ENCODE measurements around the gene CCDC60.

CCDC60 gene

DNA sequence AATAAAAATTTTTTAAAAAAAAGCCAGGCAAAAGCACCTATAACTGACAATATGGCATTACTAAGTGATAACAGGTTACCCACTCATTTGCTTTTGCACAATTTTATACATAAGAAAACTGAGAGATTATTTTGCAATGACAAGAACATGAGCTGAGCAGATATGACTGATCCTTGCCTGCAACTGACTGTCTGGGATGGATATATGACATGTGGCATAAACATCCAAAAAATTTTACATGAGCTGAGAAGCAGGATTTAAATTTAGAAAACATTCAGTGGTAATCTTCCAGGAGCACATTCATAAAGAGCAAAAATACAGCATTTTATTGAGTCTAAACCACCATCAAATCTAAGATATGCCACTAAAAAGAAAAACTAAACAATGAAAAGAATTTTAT lies 133.8 kb downstream of the CCDC60 start:
- CTCF ChIA-PET = no interaction called here
- no peak for DNase-seq
- H3K4me1 ChIP-seq (ENCODE audit: control extremely low read depth in 1 of 4, control insufficient read depth in 4 of 4, insufficient read depth in 4 of 4, low read length in 3 of 4) = no peaks in the 10 kb centered on the region

DNA sequence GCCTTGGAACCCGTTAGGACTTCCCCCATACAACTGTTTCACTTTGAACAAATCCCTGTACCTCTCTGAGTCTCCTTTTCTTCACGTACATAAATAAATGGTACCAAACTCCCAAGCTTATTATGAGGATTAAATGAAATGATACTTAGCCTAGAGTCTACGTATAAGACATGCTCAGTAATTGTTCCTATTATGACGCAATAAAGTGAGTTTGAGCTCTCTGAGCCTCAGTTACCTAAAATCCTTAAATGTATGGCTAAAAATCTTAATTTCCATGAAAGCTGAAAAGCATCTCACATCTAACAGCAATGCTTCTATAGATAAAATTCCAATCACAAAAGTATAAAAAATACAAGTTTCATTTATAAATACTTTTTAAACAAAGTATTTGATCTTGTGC lies 141.1 kb downstream of the CCDC60 start:
- H3K9me3 ChIP-seq (ENCODE audit: control extremely low read depth in 1 of 5, control insufficient read depth in 4 of 5, insufficient read depth in 2 of 5, low read depth in 1 of 5, low read length in 4 of 5) = no peaks in the 10 kb centered on the region
- H3K4me1 ChIP-seq (ENCODE audit: control extremely low read depth in 1 of 4, control insufficient read depth in 4 of 4, insufficient read depth in 4 of 4, low read length in 3 of 4) = no peaks in the 10 kb centered on the region
- H3K4me3 ChIP-seq (ENCODE audit: control insufficient read depth in 1 of 7, extremely low read depth in 1 of 7, insufficient read depth in 4 of 7, low read depth in 2 of 7, low read length in 6 of 7) = no peak overlapping the region
- no peaks in the 10 kb centered on the region for H3K36me3 ChIP-seq (ENCODE audit: control insufficient read depth in 4 of 4, insufficient read depth in 4 of 4, low read length in 3 of 4)
- CTCF ChIA-PET = no interaction called here
- WGBS (ENCODE audit: insufficient coverage) = no CpG with 5 or more reads among the region's 4 CpGs
- no peak for DNase-seq
- H3K27ac ChIP-seq (ENCODE audit: insufficient read depth in 1 of 2, low read depth in 1 of 2, low read length in 2 of 2, poor library complexity in 1 of 2, severe bottlenecking in 2 of 2) = no peak overlapping the region
- POLR2A ChIA-PET = no interaction called here
- H3K27me3 ChIP-seq (replicated peaks in 2 of 5; ENCODE audit: control insufficient read depth in 4 of 5, insufficient read depth in 5 of 5, low read length in 4 of 5) = no peaks in the 10 kb centered on the region

More for the DNA sequence above, 133.8 kb downstream of the CCDC60 start:
- Histone ChIP-seq H3K4me3 (ENCODE audit: control insufficient read depth in 1 of 7, extremely low read depth in 1 of 7, insufficient read depth in 4 of 7, low read depth in 2 of 7, low read length in 6 of 7) (no peak overlapping the region), H3K27me3 (replicated peaks in 2 of 5; ENCODE audit: control insufficient read depth in 4 of 5, insufficient read depth in 5 of 5, low read length in 4 of 5) (no peaks in the 10 kb centered on the region), H3K27ac (ENCODE audit: insufficient read depth in 1 of 2, low read depth in 1 of 2, low read length in 2 of 2, poor library complexity in 1 of 2, severe bottlenecking in 2 of 2) (no peak overlapping the region), H3K9me3 (ENCODE audit: control extremely low read depth in 1 of 5, control insufficient read depth in 4 of 5, insufficient read depth in 2 of 5, low read depth in 1 of 5, low read length in 4 of 5) (peaks cover 0 to 5% (median 0%) of the 10 kb centered on the region in 5 experiments), H3K36me3 (ENCODE audit: control insufficient read depth in 4 of 4, insufficient read depth in 4 of 4, low read length in 3 of 4) (no peaks in the 10 kb centered on the region)
- POLR2A ChIA-PET = no interaction called here

DNA sequence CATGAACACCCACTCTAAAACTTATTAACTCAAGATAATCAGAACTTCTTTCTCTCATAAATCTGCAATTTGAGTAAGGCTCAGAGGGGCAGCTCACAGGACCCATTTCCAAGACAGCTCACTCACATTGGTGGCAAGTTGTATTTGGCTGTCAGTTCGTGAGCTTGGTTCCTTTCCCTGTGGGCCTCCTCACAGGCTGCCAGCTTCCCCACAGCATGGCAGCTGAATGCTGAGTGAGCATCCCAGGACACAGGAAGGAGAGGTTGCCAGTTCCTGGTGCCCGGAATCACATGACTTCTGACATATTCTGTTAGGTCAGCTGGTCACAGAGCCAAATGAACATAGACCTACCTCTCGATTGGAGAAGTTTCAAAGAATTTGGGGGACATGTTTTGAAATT lies 142.4 kb downstream of the CCDC60 start:
- DNase-seq = no peak
- H3K4me3 ChIP-seq (ENCODE audit: control insufficient read depth in 1 of 7, extremely low read depth in 1 of 7, insufficient read depth in 4 of 7, low read depth in 2 of 7, low read length in 6 of 7) = no peak overlapping the region
- WGBS (ENCODE audit: insufficient coverage) = 89% methylated on average over 3 of the region's 3 CpGs
- no peak overlapping the region for H3K27ac ChIP-seq (ENCODE audit: insufficient read depth in 1 of 2, low read depth in 1 of 2, low read length in 2 of 2, poor library complexity in 1 of 2, severe bottlenecking in 2 of 2)
- POLR2A ChIA-PET = no interaction called here
- no peaks in the 10 kb centered on the region for H3K36me3 ChIP-seq (ENCODE audit: control insufficient read depth in 4 of 4, insufficient read depth in 4 of 4, low read length in 3 of 4)
- no peaks in the 10 kb centered on the region for H3K4me1 ChIP-seq (ENCODE audit: control extremely low read depth in 1 of 4, control insufficient read depth in 4 of 4, insufficient read depth in 4 of 4, low read length in 3 of 4)
- no peaks in the 10 kb centered on the region for H3K9me3 ChIP-seq (ENCODE audit: control extremely low read depth in 1 of 5, control insufficient read depth in 4 of 5, insufficient read depth in 2 of 5, low read depth in 1 of 5, low read length in 4 of 5)
- no peaks in the 10 kb centered on the region for H3K27me3 ChIP-seq (replicated peaks in 2 of 5; ENCODE audit: control insufficient read depth in 4 of 5, insufficient read depth in 5 of 5, low read length in 4 of 5)
- CTCF ChIA-PET = no interaction called here

DNA sequence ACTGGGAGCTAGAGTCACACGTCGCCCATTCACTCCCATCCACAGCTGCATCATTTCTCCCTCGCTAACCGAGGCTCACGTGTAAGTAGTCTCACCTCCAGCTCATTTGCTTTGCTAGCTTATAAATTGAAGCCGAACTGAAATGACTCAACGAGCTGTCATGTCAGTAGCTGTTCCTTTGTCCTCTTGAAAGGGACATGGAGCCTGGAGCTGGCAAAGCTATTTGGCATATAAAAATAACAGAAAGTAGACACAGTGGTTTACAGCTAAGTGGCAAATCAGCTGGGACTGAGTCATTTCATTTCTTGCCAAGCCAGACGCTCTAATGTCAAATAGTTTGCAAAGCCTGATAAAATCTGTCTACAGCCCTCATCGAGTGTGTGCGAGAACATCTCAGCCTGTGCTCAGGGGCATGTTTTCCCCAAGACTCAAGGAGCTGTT lies 144.6 kb downstream of the CCDC60 start:
- H3K4me3 ChIP-seq (ENCODE audit: control insufficient read depth in 1 of 7, extremely low read depth in 1 of 7, insufficient read depth in 4 of 7, low read depth in 2 of 7, low read length in 6 of 7) = no peak overlapping the region

DNA sequence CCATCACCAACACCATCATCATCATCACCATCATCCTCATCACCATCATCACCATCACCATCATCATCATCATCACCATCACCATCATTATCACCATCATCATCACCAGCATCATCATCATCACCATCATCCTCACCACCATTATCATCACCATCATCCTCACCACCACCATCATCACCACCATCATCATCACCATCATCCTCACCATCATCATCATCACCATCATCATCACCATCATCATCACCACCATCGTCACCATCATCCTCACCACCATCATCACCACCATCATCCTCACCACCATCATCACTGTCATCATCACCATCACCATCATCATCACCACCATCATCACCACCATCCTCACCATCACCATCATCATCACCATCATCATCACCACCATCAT lies 146.0 kb downstream of the CCDC60 start:
- peaks cover 0 to 2% (median 0%) of the 10 kb centered on the region in 5 experiments for H3K27me3 ChIP-seq (replicated peaks in 2 of 5; ENCODE audit: control insufficient read depth in 4 of 5, insufficient read depth in 5 of 5, low read length in 4 of 5)
- H3K36me3 ChIP-seq (ENCODE audit: control insufficient read depth in 4 of 4, insufficient read depth in 4 of 4, low read length in 3 of 4) = no peaks in the 10 kb centered on the region
- ChIA-PET CTCF (no interaction called here), POLR2A (no interaction called here)
- WGBS (ENCODE audit: insufficient coverage) = 100% methylated on average over 1 of the region's 1 CpG
- no peak overlapping the region for H3K4me3 ChIP-seq (ENCODE audit: control insufficient read depth in 1 of 7, extremely low read depth in 1 of 7, insufficient read depth in 4 of 7, low read depth in 2 of 7, low read length in 6 of 7)
- H3K9me3 ChIP-seq (ENCODE audit: control extremely low read depth in 1 of 5, control insufficient read depth in 4 of 5, insufficient read depth in 2 of 5, low read depth in 1 of 5, low read length in 4 of 5) = no peaks in the 10 kb centered on the region
- H3K4me1 ChIP-seq (ENCODE audit: control extremely low read depth in 1 of 4, control insufficient read depth in 4 of 4, insufficient read depth in 4 of 4, low read length in 3 of 4) = no peaks in the 10 kb centered on the region
- no peak for DNase-seq
- no peak overlapping the region for H3K27ac ChIP-seq (ENCODE audit: insufficient read depth in 1 of 2, low read depth in 1 of 2, low read length in 2 of 2, poor library complexity in 1 of 2, severe bottlenecking in 2 of 2)

More for the DNA sequence above, 144.6 kb downstream of the CCDC60 start:
- WGBS (ENCODE audit: insufficient coverage) = 93% methylated on average over 10 of the region's 10 CpGs
- Histone ChIP-seq H3K36me3 (ENCODE audit: control insufficient read depth in 4 of 4, insufficient read depth in 4 of 4, low read length in 3 of 4) (no peaks in the 10 kb centered on the region), H3K27me3 (replicated peaks in 2 of 5; ENCODE audit: control insufficient read depth in 4 of 5, insufficient read depth in 5 of 5, low read length in 4 of 5) (peaks cover 0 to 2% (median 0%) of the 10 kb centered on the region in 5 experiments), H3K27ac (ENCODE audit: insufficient read depth in 1 of 2, low read depth in 1 of 2, low read length in 2 of 2, poor library complexity in 1 of 2, severe bottlenecking in 2 of 2) (no peak overlapping the region), H3K4me1 (ENCODE audit: control extremely low read depth in 1 of 4, control insufficient read depth in 4 of 4, insufficient read depth in 4 of 4, low read length in 3 of 4) (no peaks in the 10 kb centered on the region), H3K9me3 (ENCODE audit: control extremely low read depth in 1 of 5, control insufficient read depth in 4 of 5, insufficient read depth in 2 of 5, low read depth in 1 of 5, low read length in 4 of 5) (no peaks in the 10 kb centered on the region)
- POLR2A ChIA-PET = no interaction called here
- CTCF ChIA-PET = interaction anchor here (0.6 kb wide), 1 partner anchor 66 kb away, joined by 3 read pairs; no protein-coding TSS in a partner anchor
- DNase-seq = no peak

DNA sequence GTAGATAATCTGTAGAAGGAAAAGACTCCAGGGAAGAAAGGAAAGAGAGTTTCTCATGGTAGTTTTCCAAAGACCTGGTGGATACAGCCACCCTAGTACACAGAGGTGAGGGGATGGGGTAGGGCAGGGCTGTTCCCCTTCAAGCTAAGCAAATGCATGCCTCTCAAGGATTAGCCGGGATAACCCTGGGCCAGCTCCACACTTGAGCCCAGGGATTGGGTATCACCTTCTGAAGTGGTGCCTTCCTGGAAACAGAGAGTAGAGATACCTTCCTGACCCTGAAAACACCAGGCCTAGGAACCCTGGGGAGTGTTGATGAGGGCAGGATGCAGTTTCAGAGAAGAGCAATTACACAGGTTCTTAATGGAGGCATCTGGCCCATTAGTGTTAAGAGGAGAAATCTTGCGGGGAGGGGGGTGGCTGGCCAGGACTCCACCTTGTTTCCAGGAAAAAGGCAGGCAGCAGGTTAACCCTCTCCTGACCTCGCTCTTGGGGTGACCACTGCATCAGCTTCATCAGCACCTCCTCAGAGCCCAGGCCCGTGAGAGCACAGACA lies 152.1 kb downstream of the CCDC60 start:
- no peaks in the 10 kb centered on the region for H3K9me3 ChIP-seq (ENCODE audit: control extremely low read depth in 1 of 5, control insufficient read depth in 4 of 5, insufficient read depth in 2 of 5, low read depth in 1 of 5, low read length in 4 of 5)
- no peak overlapping the region for H3K27ac ChIP-seq (ENCODE audit: insufficient read depth in 1 of 2, low read depth in 1 of 2, low read length in 2 of 2, poor library complexity in 1 of 2, severe bottlenecking in 2 of 2)
- ChIA-PET CTCF (interaction anchor here (1.6 kb wide), 1 partner anchor 73 kb away, joined by 4 read pairs; no protein-coding TSS in a partner anchor), POLR2A (no interaction called here)
- DNase-seq = no peak
- no peaks in the 10 kb centered on the region for H3K4me1 ChIP-seq (ENCODE audit: control extremely low read depth in 1 of 4, control insufficient read depth in 4 of 4, insufficient read depth in 4 of 4, low read length in 3 of 4)
- WGBS (ENCODE audit: insufficient coverage) = 41% methylated on average over 3 of the region's 4 CpGs
- H3K27me3 ChIP-seq (replicated peaks in 2 of 5; ENCODE audit: control insufficient read depth in 4 of 5, insufficient read depth in 5 of 5, low read length in 4 of 5) = peaks cover 0 to 5% (median 0%) of the 10 kb centered on the region in 5 experiments
- no peaks in the 10 kb centered on the region for H3K36me3 ChIP-seq (ENCODE audit: control insufficient read depth in 4 of 4, insufficient read depth in 4 of 4, low read length in 3 of 4)
- no peak overlapping the region for H3K4me3 ChIP-seq (ENCODE audit: control insufficient read depth in 1 of 7, extremely low read depth in 1 of 7, insufficient read depth in 4 of 7, low read depth in 2 of 7, low read length in 6 of 7)

DNA sequence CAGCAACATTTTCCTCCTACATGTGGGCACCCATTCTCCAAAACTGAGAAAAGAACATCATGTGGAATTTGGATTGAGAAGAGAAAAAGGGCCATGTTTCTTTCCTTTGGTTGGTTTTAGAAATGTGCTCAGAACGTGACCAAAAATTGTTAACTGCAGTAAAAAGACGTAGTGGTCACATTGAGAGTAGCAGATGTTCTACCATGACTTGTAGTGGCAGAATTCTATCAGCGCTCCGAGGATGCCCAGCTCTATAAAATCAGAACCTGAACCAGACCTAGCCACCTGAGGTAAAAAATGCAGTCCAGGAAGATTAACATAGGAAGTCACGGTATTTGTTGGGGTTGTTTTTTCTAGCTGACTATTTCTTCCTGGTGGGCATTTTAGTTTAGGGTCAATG lies 157.3 kb downstream of the CCDC60 start:
- Histone ChIP-seq H3K4me3 (ENCODE audit: control insufficient read depth in 1 of 7, extremely low read depth in 1 of 7, insufficient read depth in 4 of 7, low read depth in 2 of 7, low read length in 6 of 7) (no peak overlapping the region), H3K27ac (ENCODE audit: insufficient read depth in 1 of 2, low read depth in 1 of 2, low read length in 2 of 2, poor library complexity in 1 of 2, severe bottlenecking in 2 of 2) (no peak overlapping the region), H3K4me1 (ENCODE audit: control extremely low read depth in 1 of 4, control insufficient read depth in 4 of 4, insufficient read depth in 4 of 4, low read length in 3 of 4) (no peaks in the 10 kb centered on the region), H3K27me3 (replicated peaks in 2 of 5; ENCODE audit: control insufficient read depth in 4 of 5, insufficient read depth in 5 of 5, low read length in 4 of 5) (peaks cover 0 to 13% (median 0%) of the 10 kb centered on the region in 5 experiments), H3K36me3 (ENCODE audit: control insufficient read depth in 4 of 4, insufficient read depth in 4 of 4, low read length in 3 of 4) (no peaks in the 10 kb centered on the region), H3K9me3 (ENCODE audit: control extremely low read depth in 1 of 5, control insufficient read depth in 4 of 5, insufficient read depth in 2 of 5, low read depth in 1 of 5, low read length in 4 of 5) (no peaks in the 10 kb centered on the region)
- ChIA-PET CTCF (no interaction called here), POLR2A (no interaction called here)
- no peak for DNase-seq
- 92% methylated on average over 5 of the region's 5 CpGs for WGBS (ENCODE audit: insufficient coverage)

Data from common myeloid progenitor, CD34-positive (primary cell).